Activated naive CD8-positive, alpha-beta T cell treated with anti-CD3 and anti-CD28 coated beads, Interleukin-2, amount 50 U/mL, for 24 hours (primary cell): ENCODE measurements around the gene RAB5IF.

Experiments
- ATAC-seq: fragments of 150-1000 bp; cut with Tn5 transposase; one replicate; pipeline ENCODE4 v1.10.0; 2021
- DNase-seq: peaks from one replicate; pipeline ENCODE4 v3.0.0; 2021
- H3K27ac Mint-ChIP-seq: one replicate; pipeline ENCODE4 v1.8.0; 2021; ENCODE audit warnings: mild to moderate bottlenecking, mixed read lengths
- H3K27me3 Mint-ChIP-seq: one replicate; pipeline ENCODE4 v1.8.0; 2021; ENCODE audit warnings: mixed read lengths
- H3K36me3 Mint-ChIP-seq: one replicate; pipeline ENCODE4 v1.8.0; 2021; ENCODE audit warnings: low read depth, mixed read lengths
- H3K4me1 Mint-ChIP-seq: one replicate; pipeline ENCODE4 v1.8.0; 2021; ENCODE audit warnings: mixed read lengths
- H3K4me3 Mint-ChIP-seq: one replicate; pipeline ENCODE4 v1.8.0; 2021; ENCODE audit warnings: mild to moderate bottlenecking, moderate library complexity, mixed read lengths
- H3K9me3 Mint-ChIP-seq: one replicate; pipeline ENCODE4 v1.8.0; 2021; ENCODE audit warnings: mixed read lengths

The RAB5IF gene

GRCh38 chr20:36578356-36579041 is 27.1 kb upstream of the RAB5IF start:
- H3K4me3 Mint-ChIP-seq, result no peak overlapping the region
- peaks cover 37% of the 10 kb centered on the region for H3K36me3 Mint-ChIP-seq
- H3K27me3 Mint-ChIP-seq, result no peaks in the 10 kb centered on the region
- H3K9me3 Mint-ChIP-seq, result no peaks in the 10 kb centered on the region
- no peak for ATAC-seq
- H3K27ac Mint-ChIP-seq, result no peak overlapping the region
- DNase-seq, result no peak
- H3K4me1 Mint-ChIP-seq, result peaks cover 49% of the 10 kb centered on the region

- ATAC-seq (no peak), DNase-seq (no peak)
- no peak overlapping the region for H3K4me3 Mint-ChIP-seq
- no peaks in the 10 kb centered on the region for H3K9me3 Mint-ChIP-seq
- H3K27ac Mint-ChIP-seq, result peak overlapping the region; percentile 3
- peaks cover 35% of the 10 kb centered on the region for H3K36me3 Mint-ChIP-seq
- peaks cover 46% of the 10 kb centered on the region for H3K4me1 Mint-ChIP-seq
- H3K27me3 Mint-ChIP-seq, result no peaks in the 10 kb centered on the region
Observed at GRCh38 chr20:36579996-36580545, 25.5 kb upstream of the RAB5IF start.

DNA sequence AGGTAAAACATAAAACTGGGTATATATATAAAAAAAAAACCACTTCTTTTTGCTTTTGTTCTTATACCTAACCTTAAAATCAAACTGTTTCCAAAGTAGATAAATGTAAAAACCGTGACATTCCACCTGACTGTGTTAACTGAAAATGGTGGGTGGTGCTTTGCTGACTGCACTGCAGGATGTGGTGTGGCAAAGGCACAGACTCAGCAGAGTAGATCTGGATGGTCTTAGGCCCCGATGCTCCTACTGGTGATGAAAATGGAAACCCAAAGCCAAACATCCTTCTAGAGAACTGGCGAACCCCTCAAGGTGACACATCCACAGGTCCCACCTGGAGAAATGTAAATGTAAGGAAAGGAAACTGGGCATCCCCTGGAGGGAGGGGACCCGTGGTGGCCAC is 23.3 kb upstream of the RAB5IF start:
- Mint-ChIP-seq H3K27ac (peak overlapping the region; percentile 72), H3K4me3 (no peak overlapping the region), H3K4me1 (peaks cover 39% of the 10 kb centered on the region), H3K36me3 (peaks cover 39% of the 10 kb centered on the region), H3K9me3 (no peaks in the 10 kb centered on the region), H3K27me3 (no peaks in the 10 kb centered on the region)
- peak; percentile 80 for ATAC-seq
- no peak for DNase-seq

DNA sequence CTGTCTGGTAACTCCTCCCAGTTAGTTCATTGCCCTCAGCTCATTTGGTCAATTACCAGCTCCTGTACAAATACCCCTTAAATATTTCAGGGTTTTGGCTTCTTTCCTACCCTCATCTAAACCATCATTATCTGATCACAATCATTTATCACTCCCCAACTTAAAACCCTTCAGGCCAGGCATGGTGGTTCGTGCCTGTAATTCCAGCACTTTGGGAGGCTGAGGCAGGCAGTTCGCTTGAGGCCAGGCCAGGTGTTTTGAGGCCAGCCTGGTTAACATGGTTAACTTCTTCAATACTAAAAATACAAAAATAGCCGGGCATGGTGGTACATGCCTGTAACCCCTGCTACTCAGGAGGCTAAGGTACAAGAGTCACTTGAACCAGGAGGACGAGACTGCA is 22.8 kb upstream of the RAB5IF start:
- Mint-ChIP-seq H3K36me3 (peaks cover 44% of the 10 kb centered on the region), H3K27ac (peak overlapping the region; percentile 72), H3K4me1 (peaks cover 44% of the 10 kb centered on the region), H3K4me3 (no peak overlapping the region), H3K27me3 (no peaks in the 10 kb centered on the region), H3K9me3 (no peaks in the 10 kb centered on the region)
- DNase-seq (no peak), ATAC-seq (no peak)

GRCh38 chr20:36584018-36584481 is 21.5 kb upstream of the RAB5IF start:
- DNase-seq, result no peak
- H3K36me3 Mint-ChIP-seq, result peaks cover 40% of the 10 kb centered on the region

GRCh38 chr20:36585410-36586125 is 20.0 kb upstream of the RAB5IF start:
- DNase-seq, result no peak
- no peak for ATAC-seq
- H3K4me3 Mint-ChIP-seq, result no peak overlapping the region
- peaks cover 37% of the 10 kb centered on the region for H3K4me1 Mint-ChIP-seq
- H3K9me3 Mint-ChIP-seq, result no peaks in the 10 kb centered on the region
- no peak overlapping the region for H3K27ac Mint-ChIP-seq
- H3K27me3 Mint-ChIP-seq, result no peaks in the 10 kb centered on the region
- H3K36me3 Mint-ChIP-seq, result peaks cover 30% of the 10 kb centered on the region

More at GRCh38 chr20:36584018-36584481, 21.5 kb upstream of the RAB5IF start:
- Mint-ChIP-seq H3K27ac (no peak overlapping the region), H3K4me1 (peaks cover 41% of the 10 kb centered on the region), H3K9me3 (no peaks in the 10 kb centered on the region), H3K27me3 (no peaks in the 10 kb centered on the region), H3K4me3 (no peak overlapping the region)
- ATAC-seq, result no peak

GRCh38 chr20:36587388-36588070 is 18.1 kb upstream of the RAB5IF start:
- DNase-seq (no peak), ATAC-seq (no peak)
- peaks cover 42% of the 10 kb centered on the region for H3K4me1 Mint-ChIP-seq
- no peaks in the 10 kb centered on the region for H3K9me3 Mint-ChIP-seq
- H3K36me3 Mint-ChIP-seq, result peaks cover 32% of the 10 kb centered on the region
- H3K27ac Mint-ChIP-seq, result peak overlapping the region; percentile 55
- no peak overlapping the region for H3K4me3 Mint-ChIP-seq
- H3K27me3 Mint-ChIP-seq, result no peaks in the 10 kb centered on the region

DNA sequence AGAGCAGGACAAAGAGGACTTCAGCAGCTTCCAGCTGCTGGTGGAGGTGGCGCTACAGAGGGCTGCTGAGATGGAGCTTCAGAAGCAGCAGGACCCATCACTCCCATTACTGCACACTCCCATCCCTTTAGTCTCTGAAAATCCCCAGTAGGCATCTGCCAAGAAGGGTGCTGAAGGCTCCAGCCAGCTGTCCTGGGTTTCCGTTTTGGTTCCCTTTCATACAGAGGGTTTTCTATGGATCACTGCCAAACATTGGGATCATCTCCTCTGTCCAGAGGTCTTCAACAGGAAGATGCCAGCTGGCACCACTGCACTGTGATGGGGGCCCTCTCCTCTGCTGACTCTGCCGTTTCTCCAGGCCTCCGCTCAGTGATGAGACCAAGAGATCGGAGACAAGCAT is 14.3 kb upstream of the RAB5IF start:
- peaks cover 71% of the 10 kb centered on the region for H3K4me1 Mint-ChIP-seq
- H3K27me3 Mint-ChIP-seq, result no peaks in the 10 kb centered on the region
- peak overlapping the region; percentile 67 for H3K27ac Mint-ChIP-seq
- peaks cover 52% of the 10 kb centered on the region for H3K36me3 Mint-ChIP-seq
- no peak for ATAC-seq
- H3K4me3 Mint-ChIP-seq, result no peak overlapping the region
- no peak for DNase-seq
- no peaks in the 10 kb centered on the region for H3K9me3 Mint-ChIP-seq

DNA sequence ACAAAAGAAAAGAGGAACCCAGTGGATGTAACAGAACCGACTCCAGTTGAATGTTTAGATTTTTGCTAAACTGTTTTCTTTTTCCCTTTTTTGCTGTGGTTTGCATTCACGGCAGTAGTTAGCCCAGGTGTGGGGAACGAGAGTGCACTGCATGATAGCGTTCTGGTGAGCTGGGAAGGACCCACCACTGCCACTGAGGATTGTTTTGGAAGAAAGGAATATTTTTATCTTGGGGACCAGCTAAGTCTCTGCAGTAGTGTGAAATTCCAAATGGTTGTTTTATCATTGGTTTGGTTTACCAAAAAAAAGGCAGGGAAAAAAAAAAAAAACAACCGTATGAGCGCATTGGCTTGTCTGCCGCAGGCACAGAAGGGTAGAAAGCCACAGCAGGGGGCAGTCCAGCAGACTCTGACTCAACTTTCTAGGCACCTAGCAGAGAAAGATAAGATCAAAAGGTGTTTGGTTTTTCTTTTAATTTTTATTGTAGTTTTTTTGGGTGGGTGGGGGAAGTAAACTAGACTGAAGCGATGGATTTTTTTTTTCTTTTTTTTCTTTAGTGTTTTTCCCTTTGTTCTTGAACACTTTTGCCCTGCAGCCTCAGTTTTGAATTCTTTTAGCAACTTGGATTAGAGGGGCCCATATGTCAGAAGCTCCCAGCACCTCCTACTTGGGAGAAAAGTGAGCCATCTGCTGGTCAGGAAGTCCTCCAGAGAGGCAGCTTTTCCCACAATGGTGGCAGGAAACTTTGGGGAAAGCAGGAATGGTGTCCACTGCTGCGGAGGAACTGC is 13.5 kb upstream of the RAB5IF start:
- H3K27me3 Mint-ChIP-seq, result no peaks in the 10 kb centered on the region
- peaks cover 48% of the 10 kb centered on the region for H3K36me3 Mint-ChIP-seq
- no peaks in the 10 kb centered on the region for H3K9me3 Mint-ChIP-seq
- peak overlapping the region; percentile 39 for H3K4me3 Mint-ChIP-seq
- peak; percentile 51 for DNase-seq
- peaks cover 67% of the 10 kb centered on the region for H3K4me1 Mint-ChIP-seq
- peak; percentile 59 for ATAC-seq
- H3K27ac Mint-ChIP-seq, result peak overlapping the region; percentile 67

- Mint-ChIP-seq H3K36me3 (peaks cover 44% of the 10 kb centered on the region), H3K9me3 (no peaks in the 10 kb centered on the region), H3K27me3 (no peaks in the 10 kb centered on the region), H3K27ac (no peak overlapping the region), H3K4me1 (peaks cover 58% of the 10 kb centered on the region), H3K4me3 (no peak overlapping the region)
- DNase-seq, result no peak
- ATAC-seq, result no peak
Observed at GRCh38 chr20:36593347-36593929, 12.1 kb upstream of the RAB5IF start.

DNA sequence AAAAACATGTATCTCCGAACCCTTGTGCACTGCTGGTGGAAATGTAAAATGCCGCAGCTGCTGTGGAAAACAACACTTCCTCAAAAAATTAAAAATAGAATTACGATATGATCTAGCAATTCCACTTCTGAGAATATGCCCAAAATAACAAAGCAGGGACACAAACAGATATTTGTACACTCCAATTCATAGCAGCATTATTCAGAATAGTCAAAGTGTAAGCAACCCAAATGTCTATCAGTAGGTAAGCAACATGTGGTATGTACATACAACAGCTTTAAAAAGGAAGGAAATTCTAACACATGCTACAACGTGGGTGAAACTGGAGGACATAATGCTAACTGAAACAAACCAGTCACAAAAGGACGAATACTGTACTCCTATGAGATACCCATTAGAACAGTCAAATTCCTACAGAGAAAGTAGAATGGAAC is 5.7 kb upstream of the RAB5IF start:
- Mint-ChIP-seq H3K4me1 (peaks cover 32% of the 10 kb centered on the region), H3K9me3 (no peaks in the 10 kb centered on the region), H3K27me3 (no peaks in the 10 kb centered on the region), H3K27ac (no peak overlapping the region), H3K4me3 (no peak overlapping the region), H3K36me3 (peaks cover 13% of the 10 kb centered on the region)
- ATAC-seq (no peak), DNase-seq (no peak)

- Mint-ChIP-seq H3K9me3 (no peaks in the 10 kb centered on the region), H3K27ac (peak overlapping the region; percentile 16), H3K27me3 (peaks cover 2% of the 10 kb centered on the region), H3K4me1 (peaks cover 23% of the 10 kb centered on the region), H3K36me3 (peaks cover 5% of the 10 kb centered on the region), H3K4me3 (no peak overlapping the region)
- ATAC-seq (no peak), DNase-seq (no peak)
Observed at GRCh38 chr20:36601540-36601939, 4.0 kb upstream of the RAB5IF start.

DNA sequence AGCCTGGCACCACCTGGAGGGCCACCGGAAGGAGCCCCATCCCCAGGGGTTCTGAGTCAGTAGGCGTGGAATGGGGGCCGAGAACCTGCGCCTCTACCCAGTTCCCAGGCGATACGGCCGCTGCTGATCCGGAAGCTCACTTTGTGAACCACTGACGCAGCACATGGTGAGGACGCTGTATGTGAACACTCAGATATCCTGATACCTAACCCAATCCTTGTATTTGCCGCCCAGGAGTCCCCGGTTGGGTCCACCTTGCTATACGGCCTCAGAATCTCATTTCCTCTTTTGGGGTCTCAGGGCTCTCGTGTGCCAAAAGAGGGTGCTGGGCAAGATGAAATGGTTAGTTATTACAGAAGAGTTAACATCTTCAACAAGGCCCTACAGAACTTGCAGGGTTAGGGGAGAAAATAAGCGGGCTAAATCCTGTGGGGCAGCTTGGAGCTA is 604 bp upstream of the RAB5IF start:
- Mint-ChIP-seq H3K4me1 (peaks cover 38% of the 10 kb centered on the region), H3K27me3 (peaks cover 2% of the 10 kb centered on the region), H3K9me3 (no peaks in the 10 kb centered on the region), H3K36me3 (peaks cover 31% of the 10 kb centered on the region), H3K27ac (peak overlapping the region; percentile 95), H3K4me3 (peak overlapping the region; percentile 98)
- ATAC-seq (peak; percentile 41), DNase-seq (peak; percentile 58)
